OCI-LY7 (cell line): ENCODE data around the gene LRIT1. TPM values are rescaled to one million over a fixed set of nuclear protein-coding genes. Genes with fewer than 3 reads are reported as not detected.
A peak's percentile ranks its signal among the peaks of the same experiment; 100 is the strongest.

Experiments used
- BruUV-seq: library from RNA; stranded (reverse); fragments of 400-500 nt; replicated peaks from 2 replicates; lab custom pipeline; 2021; lab: Mats Ljungman, UMichigan
- CTCF ChIA-PET: fragments of 300-600 bp; sonication (Branson Sonifier 250); formaldehyde crosslinking; loops from one replicate; lab custom pipeline; 2022; ENCODE audit warnings: antibody characterized with exemption; ENCODE audit not compliant: unreplicated experiment; lab: Charles Lee
- POLR2A ChIA-PET: fragments of 300-600 bp; sonication (Branson Sonifier 250); formaldehyde crosslinking; loops from one replicate; lab custom pipeline; 2022; ENCODE audit warnings: antibody characterized with exemption; lab: Charles Lee
- DNase-seq: peaks from one replicate; pipeline ENCODE4 v3.0.0-alpha.2; 2015; ENCODE audit warnings: low spot score
- H2AFZ ChIP-seq: fragments of 200-600 bp; sonication (generic), shearing (Covaris generic); 2 replicates; pipeline ENCODE4 v1.6.1; 2014; ENCODE audit warnings: mild to moderate bottlenecking, antibody characterized with exemption, low read length, moderate library complexity
- H3K27ac ChIP-seq: fragments of 200-600 bp; sonication (generic); 2 replicates; pipeline ENCODE4 v1.5.1; 2014; ENCODE audit warnings: mixed run types, low read depth, mild to moderate bottlenecking, moderate library complexity, low read length, inconsistent platforms; ENCODE audit not compliant: poor library complexity, severe bottlenecking
- H3K36me3 ChIP-seq: fragments of 200-600 bp; sonication (generic); 2 replicates; pipeline ENCODE4 v1.6.1; 2014; ENCODE audit warnings: mild to moderate bottlenecking, antibody characterized with exemption, low read length, moderate library complexity, mixed read lengths; ENCODE audit not compliant: insufficient read depth
- H3K4me1 ChIP-seq: fragments of 200-600 bp; sonication (generic); 2 replicates; pipeline ENCODE4 v1.5.1; 2014; ENCODE audit warnings: mild to moderate bottlenecking, low read length; ENCODE audit not compliant: insufficient read depth, poor library complexity, severe bottlenecking
- H3K4me2 ChIP-seq: fragments of 200-600 bp; sonication (generic); 2 replicates; pipeline ENCODE4 v1.6.1; 2014; ENCODE audit warnings: mild to moderate bottlenecking, low read length
- H3K4me3 ChIP-seq: fragments of 200-600 bp; sonication (generic); 2 replicates; pipeline ENCODE4 v1.5.1; 2014; ENCODE audit warnings: mild to moderate bottlenecking, low read depth, low read length; ENCODE audit not compliant: poor library complexity, severe bottlenecking
- H3K79me2 ChIP-seq: fragments of 200-600 bp; sonication (generic); 2 replicates; pipeline ENCODE4 v1.6.1; 2016; ENCODE audit warnings: low read depth, mild to moderate bottlenecking, low read length, moderate library complexity, mixed read lengths; ENCODE audit not compliant: insufficient read depth
- H3K9me2 ChIP-seq: fragments of 200-600 bp; sonication (generic); 2 replicates; pipeline ENCODE4 v1.6.1; 2016; ENCODE audit warnings: mild to moderate bottlenecking, low read length, mixed read lengths; ENCODE audit not compliant: insufficient read depth
- H3K9me3 ChIP-seq: fragments of 200-600 bp; sonication (generic); 2 replicates; pipeline ENCODE4 v1.6.1; 2014; ENCODE audit warnings: mild to moderate bottlenecking, mixed run types, low read length, mixed read lengths
- H4K20me1 ChIP-seq: fragments of 200-600 bp; sonication (generic); 2 replicates; pipeline ENCODE4 v1.6.1; 2014; ENCODE audit warnings: mild to moderate bottlenecking, antibody characterized with exemption, low read length, moderate library complexity, mixed read lengths; ENCODE audit not compliant: insufficient read depth
- EZH2phosphoT487 ChIP-seq: fragments of 200-600 bp; sonication (generic); IDR thresholded peaks from 2 replicates; pipeline ENCODE4 v1.6.1; 2018; ENCODE audit warnings: low read depth, borderline replicate concordance, mild to moderate bottlenecking, mixed run types, antibody characterized with exemption, low read length, moderate library complexity, mixed read lengths
- intact Hi-C: fragments of 100-400 bp; cut with micrococcal nuclease; formaldehyde crosslinking; loops from one replicate; pipeline ENCODE4 v1.10.0; 2022; ENCODE audit not compliant: unreplicated experiment
- total RNA-seq, 2 experiments: library from RNA; depleted of rRNA in 1 of 2; stranded (reverse); fragments of >200 nt in 1 of 2; shearing (Covaris generic) in 1 of 2; gene quantifications; 2 replicates each; pipeline ENCODE4 v1.2.3, GENCODE V29; 2014 to 2022
- TF ChIP-seq, protein P1 (sequence below): fragments of 200-600 bp; sonication (generic); conservative IDR thresholded peaks from 2 replicates; pipeline ENCODE4 v1.5.1; 2014; ENCODE audit warnings: mild to moderate bottlenecking, antibody characterized with exemption, low read length, moderate library complexity, mixed read lengths

Gene LRIT1
- total RNA-seq, 2 experiments from 2014 or later, result not detected

DNA sequence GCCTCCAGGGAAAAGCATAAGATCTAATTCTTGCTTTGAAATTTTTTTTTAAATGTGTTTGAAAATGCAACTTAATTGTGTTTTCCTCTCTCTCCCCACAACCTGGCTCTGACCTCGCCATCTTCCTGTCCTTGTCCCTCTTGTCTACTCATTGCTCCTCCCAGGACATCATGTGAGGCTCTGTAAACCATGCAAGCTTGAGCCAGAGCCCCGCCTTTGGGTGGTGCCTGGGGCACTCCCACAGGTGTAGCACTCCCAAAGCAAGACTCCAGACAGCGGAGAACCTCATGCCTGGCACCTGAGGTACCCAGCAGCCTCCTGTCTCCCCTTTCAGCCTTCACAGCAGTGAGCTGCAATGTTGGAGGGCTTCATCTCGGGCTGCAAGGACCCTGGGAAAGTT, 56.8 kb downstream of the LRIT1 start:
- no peak for DNase-seq
- H3K4me1 ChIP-seq, result peaks cover 3% of the 10 kb centered on the region
- H3K9me2 ChIP-seq, result no peaks in the 10 kb centered on the region
- H3K36me3 ChIP-seq, result no peaks in the 10 kb centered on the region
- H2AFZ ChIP-seq, result peak overlapping the region; percentile 41; the same call in 1 of the 2 replicates
- no peak for TF ChIP-seq EZH2phosphoT487
- TF ChIP-seq, protein P1, sequence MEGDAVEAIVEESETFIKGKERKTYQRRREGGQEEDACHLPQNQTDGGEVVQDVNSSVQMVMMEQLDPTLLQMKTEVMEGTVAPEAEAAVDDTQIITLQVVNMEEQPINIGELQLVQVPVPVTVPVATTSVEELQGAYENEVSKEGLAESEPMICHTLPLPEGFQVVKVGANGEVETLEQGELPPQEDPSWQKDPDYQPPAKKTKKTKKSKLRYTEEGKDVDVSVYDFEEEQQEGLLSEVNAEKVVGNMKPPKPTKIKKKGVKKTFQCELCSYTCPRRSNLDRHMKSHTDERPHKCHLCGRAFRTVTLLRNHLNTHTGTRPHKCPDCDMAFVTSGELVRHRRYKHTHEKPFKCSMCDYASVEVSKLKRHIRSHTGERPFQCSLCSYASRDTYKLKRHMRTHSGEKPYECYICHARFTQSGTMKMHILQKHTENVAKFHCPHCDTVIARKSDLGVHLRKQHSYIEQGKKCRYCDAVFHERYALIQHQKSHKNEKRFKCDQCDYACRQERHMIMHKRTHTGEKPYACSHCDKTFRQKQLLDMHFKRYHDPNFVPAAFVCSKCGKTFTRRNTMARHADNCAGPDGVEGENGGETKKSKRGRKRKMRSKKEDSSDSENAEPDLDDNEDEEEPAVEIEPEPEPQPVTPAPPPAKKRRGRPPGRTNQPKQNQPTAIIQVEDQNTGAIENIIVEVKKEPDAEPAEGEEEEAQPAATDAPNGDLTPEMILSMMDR, result no peak
- no TSS peak for BruUV-seq
- H4K20me1 ChIP-seq, result no peaks in the 10 kb centered on the region
- H3K27ac ChIP-seq, result no peak overlapping the region
- no peak overlapping the region for H3K4me3 ChIP-seq
- intact Hi-C loops, result no loop called here
- no peak overlapping the region for H3K4me2 ChIP-seq
- H3K79me2 ChIP-seq, result no peaks in the 10 kb centered on the region
- ChIA-PET CTCF (no interaction called here), POLR2A (no interaction called here)
- no peaks in the 10 kb centered on the region for H3K9me3 ChIP-seq

DNA sequence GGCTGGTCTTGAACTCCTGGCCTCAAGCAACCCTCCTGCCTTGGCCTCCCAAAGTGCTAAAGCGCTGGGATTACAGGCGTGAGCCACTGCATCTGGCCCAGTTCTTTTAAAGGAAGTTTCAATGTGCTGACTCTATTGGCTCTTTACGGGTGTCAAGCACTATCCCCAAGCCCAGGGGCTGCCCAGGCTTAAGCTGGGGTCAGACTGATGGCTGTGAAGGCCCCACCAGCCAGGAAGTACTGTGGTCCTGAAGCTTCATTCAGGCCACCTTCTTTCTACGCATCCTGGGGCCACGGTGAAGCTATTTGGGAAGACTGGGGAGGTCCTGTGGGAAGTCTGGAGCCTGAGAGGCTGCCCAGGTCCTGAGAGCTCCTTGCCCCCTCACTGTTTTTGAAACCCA, 59.7 kb downstream of the LRIT1 start:
- no TSS peak for BruUV-seq
- ChIA-PET POLR2A (interaction anchor here (1.1 kb wide), 1 partner anchor 12 kb away, joined by 5 read pairs; no protein-coding TSS in a partner anchor), CTCF (no interaction called here)
- H3K4me1 ChIP-seq, result peaks cover 27% of the 10 kb centered on the region
- no peak overlapping the region for H3K27ac ChIP-seq
- no peak overlapping the region for H3K4me2 ChIP-seq
- H4K20me1 ChIP-seq, result no peaks in the 10 kb centered on the region
- no peak overlapping the region for H3K4me3 ChIP-seq
- intact Hi-C loops, result no loop called here
- no peaks in the 10 kb centered on the region for H3K36me3 ChIP-seq
- DNase-seq, result no peak
- H2AFZ ChIP-seq, result no peak overlapping the region
- no peak for TF ChIP-seq EZH2phosphoT487
- TF ChIP-seq, protein P1, result no peak
- H3K79me2 ChIP-seq, result no peaks in the 10 kb centered on the region
- no peaks in the 10 kb centered on the region for H3K9me2 ChIP-seq
- H3K9me3 ChIP-seq, result no peaks in the 10 kb centered on the region

Other genes starting within 250 kb of the LRIT1 start
- 103 and 119 TPM in 2 replicates for gene GHITM, start 102.0 kb downstream of the LRIT1 start, total RNA-seq (2014; rRNA removed; shearing (Covaris generic))
- 120 and 132 TPM in 2 replicates for gene GHITM, start 102.0 kb downstream of the LRIT1 start, total RNA-seq (2022)
- gene GPR15LG, start 67.7 kb downstream of the LRIT1 start, total RNA-seq (2014; rRNA removed; shearing (Covaris generic)), result not detected in 2 replicates
- not detected in 2 replicates for gene GPR15LG, start 67.7 kb downstream of the LRIT1 start, total RNA-seq (2022)
- gene CDHR1, start 47.0 kb downstream of the LRIT1 start, total RNA-seq (2014; rRNA removed; shearing (Covaris generic)), result not detected in 2 replicates
- not detected in 2 replicates for gene CDHR1, start 47.0 kb downstream of the LRIT1 start, total RNA-seq (2022)
- not detected in 2 replicates for gene LRIT2, start 16.0 kb downstream of the LRIT1 start, total RNA-seq (2014; rRNA removed; shearing (Covaris generic))
- gene LRIT2, start 16.0 kb downstream of the LRIT1 start, total RNA-seq (2022), result not detected in 2 replicates
- not detected in 2 replicates for gene RGR, start 3.5 kb upstream of the LRIT1 start, total RNA-seq (2014; rRNA removed; shearing (Covaris generic))
- not detected in 2 replicates for gene RGR, start 3.5 kb upstream of the LRIT1 start, total RNA-seq (2022)
- gene CCSER2, start 87.0 kb upstream of the LRIT1 start, total RNA-seq (2014; rRNA removed; shearing (Covaris generic)), result 11.1 and 15.9 TPM in 2 replicates
- gene CCSER2, start 87.0 kb upstream of the LRIT1 start, total RNA-seq (2022), result 30.1 and 33.3 TPM in 2 replicates